HG02610 (cell line): Measurements from ENCODE around the gene CUL1.

Experiments used
- ATAC-seq: cut with Tn5 transposase; IDR thresholded peaks from one replicate; pipeline ENCODE4 v1.9.1; 2021; ENCODE audit warnings: mild to moderate bottlenecking, moderate library complexity; ENCODE audit not compliant: unreplicated experiment

The CUL1 gene

DNA sequence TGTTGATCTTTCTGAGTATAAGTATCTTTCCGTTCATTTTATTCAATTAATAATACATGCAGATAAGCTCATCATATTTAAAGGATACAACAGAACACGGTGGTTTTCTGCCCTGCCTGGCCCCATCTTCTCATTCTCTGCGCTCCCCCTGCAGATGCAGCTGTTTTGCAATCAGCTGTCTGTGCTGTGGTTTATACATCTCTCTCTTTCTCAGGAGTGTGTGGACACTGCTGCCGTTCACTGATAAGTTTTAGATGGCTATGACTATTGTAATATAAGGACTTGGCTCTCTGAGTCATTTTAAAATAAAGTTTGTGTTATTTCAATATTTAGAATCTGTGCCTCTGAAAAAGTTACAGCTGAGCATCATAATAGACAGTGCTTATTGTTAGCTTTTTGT lies 54.5 kb downstream of the CUL1 start:
- ATAC-seq: no peak

- no peak for ATAC-seq
Observed at GRCh38 chr7:148754912-148755311, 56.2 kb downstream of the CUL1 start.

DNA sequence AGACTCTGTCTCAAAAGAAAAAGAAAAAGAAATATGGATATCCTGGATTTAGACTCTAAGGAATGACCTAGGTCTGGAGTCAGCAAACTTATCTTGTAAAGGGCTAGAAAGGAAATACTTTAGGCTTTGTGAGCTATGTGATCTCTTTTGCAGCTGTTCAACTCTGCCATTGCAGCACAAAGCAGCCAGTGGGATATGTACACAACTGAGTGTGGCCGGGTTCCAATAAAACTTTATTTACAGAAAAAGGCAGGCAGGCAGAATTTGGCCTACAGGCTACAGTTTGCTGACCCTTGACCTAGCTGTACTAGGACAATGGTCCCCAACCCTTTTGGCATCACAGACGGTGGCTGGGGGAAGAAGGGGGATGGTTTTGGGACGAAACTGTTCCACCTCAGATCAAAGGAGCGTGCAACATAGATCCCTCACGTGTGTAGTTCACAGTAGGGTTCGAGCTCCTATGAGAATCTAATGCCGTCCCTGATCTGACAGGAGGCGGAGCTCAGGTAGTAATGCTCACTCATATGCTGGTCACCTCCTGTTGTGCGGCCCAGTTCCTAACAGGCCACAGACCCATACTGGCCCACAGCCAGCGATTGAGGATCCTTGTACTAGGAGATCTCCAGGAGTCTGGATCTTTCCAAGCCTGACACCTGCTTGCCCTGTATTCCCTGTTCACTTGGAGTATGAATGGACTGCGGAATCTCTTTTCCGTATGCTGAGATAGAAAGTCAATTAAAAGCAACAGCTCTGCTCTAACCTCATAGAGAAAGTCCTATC lies 63.0 kb downstream of the CUL1 start:
- ATAC-seq: no peak

GRCh38 chr7:148763622-148764021 lies 64.9 kb downstream of the CUL1 start:
- ATAC-seq: no peak

- ATAC-seq: no peak
Observed at GRCh38 chr7:148770004-148770403, 71.3 kb downstream of the CUL1 start.

DNA sequence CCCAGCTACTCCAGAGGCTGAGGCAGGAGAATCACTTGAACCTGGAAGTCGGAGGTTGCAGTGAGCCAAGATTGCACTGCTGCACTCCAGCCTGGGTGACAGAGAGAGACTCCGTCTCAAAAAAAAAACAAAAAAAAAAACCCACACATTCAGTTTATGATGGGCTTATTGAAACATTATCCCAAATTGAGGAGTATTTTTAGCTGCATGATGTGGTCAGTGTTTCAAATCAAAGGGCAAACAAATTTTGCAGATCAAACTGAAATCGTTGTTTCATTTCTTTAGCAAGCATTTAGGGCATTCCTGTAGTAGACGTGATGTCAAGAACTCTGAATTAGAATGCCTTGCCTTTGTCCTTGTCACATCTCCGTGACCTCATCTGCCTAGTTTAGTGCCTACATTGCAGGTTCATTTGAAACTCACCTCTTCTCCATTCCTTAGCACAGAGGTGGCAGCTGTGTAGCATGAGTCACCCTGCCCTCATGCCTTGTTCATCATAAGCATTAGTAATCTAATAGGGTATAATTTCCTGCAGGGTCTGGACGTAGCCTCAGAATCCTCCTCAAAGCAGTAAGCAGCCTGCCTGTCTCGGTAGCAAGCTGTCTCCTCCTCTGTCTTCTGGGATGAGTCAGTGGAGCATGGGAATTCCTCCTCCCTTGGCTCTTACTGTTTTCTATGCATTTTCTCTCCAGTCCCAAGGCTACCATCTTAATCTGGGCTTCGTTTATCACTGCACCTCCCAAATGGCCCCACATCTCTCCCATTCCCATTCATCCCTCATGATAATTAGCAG lies 73.8 kb downstream of the CUL1 start:
- no peak for ATAC-seq

DNA sequence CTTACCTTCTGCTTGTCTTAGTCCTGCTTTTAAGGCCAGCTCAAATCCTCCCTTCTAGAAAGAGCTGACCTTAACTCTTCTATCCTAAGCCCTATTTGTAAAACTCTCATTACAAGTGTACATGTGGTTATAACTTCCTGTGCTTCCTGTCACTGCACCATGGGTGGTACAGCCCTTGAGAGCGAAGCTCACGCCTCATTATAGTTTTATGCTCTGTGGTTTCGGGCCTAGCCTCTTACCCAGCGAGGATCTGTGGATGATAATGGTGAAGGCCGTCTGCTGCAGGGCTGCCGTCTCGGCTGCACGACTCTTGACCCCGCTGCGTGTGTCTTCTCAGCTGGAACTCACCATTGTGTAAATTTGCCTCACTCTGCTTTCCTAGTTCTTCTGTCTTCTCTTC lies 74.6 kb downstream of the CUL1 start:
- peak; percentile 89 for ATAC-seq

- no peak for ATAC-seq
Observed at GRCh38 chr7:148774471-148774870, 75.8 kb downstream of the CUL1 start.

DNA sequence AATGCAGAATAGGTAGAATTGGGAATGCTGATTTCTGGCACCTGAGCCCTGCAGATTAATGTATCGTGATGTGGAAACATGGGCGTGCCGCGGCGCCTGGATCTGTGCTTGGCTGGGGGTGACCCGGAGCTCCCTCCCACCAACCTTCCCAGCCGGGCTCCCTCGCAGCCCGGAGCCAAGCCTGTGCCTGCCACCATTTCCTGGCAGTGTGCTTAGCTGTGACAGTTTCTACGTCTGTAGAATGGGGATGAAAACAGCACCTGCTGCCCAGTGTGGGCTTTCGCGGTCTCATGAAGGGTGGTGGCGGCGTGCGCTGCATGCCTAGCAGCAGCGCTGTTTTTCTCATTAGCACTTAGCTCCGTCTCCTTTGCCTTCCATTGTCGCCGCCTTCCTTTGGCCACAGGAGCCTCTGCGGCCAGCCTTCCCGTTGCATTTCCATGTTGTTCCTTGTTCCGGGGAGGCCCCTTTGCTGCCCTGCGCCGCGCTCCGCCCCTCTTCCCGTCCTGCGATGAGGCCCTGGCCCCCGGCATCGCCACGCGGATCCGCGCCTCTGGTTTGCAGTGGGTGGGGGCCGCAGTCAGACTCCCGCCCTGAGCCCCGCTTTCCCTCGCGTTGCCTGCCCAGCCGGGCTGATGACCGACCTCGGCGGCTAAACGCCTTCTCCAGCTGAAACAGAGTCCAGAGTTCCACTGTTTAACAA lies 84.2 kb downstream of the CUL1 start:
- no peak for ATAC-seq

GRCh38 chr7:148783801-148784527 lies 85.3 kb downstream of the CUL1 start:
- ATAC-seq: no peak

DNA sequence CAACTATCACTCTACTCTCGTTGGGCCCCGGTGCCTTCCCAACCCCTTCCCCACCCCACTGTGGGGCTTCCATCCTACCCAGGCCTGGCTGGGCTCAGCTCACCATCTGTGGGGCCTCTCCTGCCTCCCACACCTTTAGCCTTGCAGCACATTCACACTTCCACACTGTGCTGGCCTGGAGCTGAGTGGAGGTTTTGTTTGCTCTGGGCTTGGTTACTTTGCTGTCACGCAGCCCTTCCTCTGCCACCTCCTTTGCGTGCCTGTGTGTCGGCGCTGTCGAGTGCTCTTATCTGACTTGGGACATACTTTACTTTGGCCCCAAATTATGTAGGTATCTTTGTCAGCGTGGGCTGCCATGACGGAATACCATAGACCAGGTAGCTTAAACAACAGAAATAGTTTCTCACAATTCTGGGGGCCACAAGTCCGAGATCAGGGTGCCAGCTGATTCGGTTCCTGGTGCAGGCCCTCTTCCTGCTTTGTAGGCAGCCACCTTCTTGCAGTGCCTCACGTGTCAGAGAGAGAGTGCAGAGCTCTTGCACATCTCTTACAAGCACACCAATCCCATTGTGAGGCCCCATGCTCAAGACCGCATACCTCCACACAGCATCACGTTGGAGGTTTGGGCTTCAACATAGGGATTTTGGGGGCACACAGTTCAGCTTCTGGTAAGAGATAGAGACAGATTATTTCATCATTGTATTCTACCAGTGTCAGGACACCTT lies 89.0 kb downstream of the CUL1 start:
- no peak for ATAC-seq

DNA sequence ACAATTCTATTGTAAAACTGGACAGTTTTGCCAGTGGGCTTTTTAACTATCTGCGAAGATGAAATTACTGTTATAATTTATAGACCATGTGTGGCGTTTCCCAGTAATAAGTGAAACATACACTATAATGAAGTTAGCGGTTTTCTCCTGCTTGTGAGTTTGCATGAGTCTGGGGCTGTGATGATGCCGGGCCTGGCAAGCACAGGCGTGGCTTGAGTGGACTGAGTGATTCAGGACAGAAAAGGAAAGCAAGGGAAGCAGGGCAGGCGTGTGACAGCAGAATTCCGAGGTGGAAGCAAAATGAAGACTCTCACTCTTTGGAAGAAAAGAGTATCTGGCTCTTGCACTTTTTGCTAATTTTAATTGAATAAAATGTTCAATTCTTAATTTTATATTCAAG lies 90.5 kb downstream of the CUL1 start:
- ATAC-seq: no peak

- ATAC-seq: no peak
Observed at GRCh38 chr7:148790131-148790726, 91.5 kb downstream of the CUL1 start.

GRCh38 chr7:148790850-148791249 lies 92.1 kb downstream of the CUL1 start:
- ATAC-seq: no peak

GRCh38 chr7:148791546-148791945 lies 92.8 kb downstream of the CUL1 start:
- ATAC-seq: no peak

GRCh38 chr7:148793590-148793989 lies 94.9 kb downstream of the CUL1 start:
- ATAC-seq: no peak

DNA sequence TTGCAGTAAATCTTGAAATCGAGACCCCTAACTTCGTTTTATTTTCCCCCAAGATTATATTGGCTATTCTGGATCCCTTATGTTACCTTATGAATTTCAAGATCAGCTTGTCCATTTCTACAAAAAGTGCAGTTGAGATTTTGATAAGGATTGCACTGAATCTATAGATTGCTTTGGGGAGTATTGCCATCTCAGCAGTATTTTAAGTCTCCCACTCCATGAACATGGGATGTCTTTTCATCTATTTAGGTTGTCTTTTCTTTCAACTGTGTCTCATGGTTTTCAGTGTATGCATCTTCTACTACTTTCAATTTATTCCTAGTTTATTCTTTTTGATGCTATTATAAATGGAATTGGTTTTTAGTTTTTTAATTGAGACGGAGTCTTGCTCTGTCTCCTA lies 95.8 kb downstream of the CUL1 start:
- ATAC-seq: no peak

GRCh38 chr7:148796841-148797240 lies 98.1 kb downstream of the CUL1 start:
- ATAC-seq: no peak

GRCh38 chr7:148799893-148800555 lies 101.3 kb downstream of the CUL1 start:
- ATAC-seq: no peak
